HepG2 (cell line): ENCODE data around the gene SLC38A3. TPM values are rescaled to one million over a fixed set of nuclear protein-coding genes. Genes with fewer than 3 reads are reported as not detected.
A peak's percentile ranks its signal among the peaks of the same experiment; 100 is the strongest.

Experiments used
- HIVEP1 ChIP-seq: sonication (generic); formaldehyde crosslinking; IDR thresholded peaks from 2 replicates; pipeline ENCODE4 v1.4.0; 2020; ENCODE audit warnings: mild to moderate bottlenecking, missing genetic modification reagents
- KLF16 ChIP-seq, 2 experiments: sonication (generic) in 1 of 2; formaldehyde crosslinking in 1 of 2; IDR thresholded peaks; 2 replicates each; pipeline versions ENCODE4 v1.6.1 to v1.8.0; 2016 to 2023; ENCODE audit warnings: missing genetic modification reagents in 2 of 2, missing compliant biosample characterization in 1 of 2
- PHF21A ChIP-seq: sonication (generic); formaldehyde crosslinking; IDR thresholded peaks from 2 replicates; pipeline ENCODE4 v1.5.0; 2020; ENCODE audit warnings: mild to moderate bottlenecking, missing genetic modification reagents
- PRDM4 ChIP-seq: sonication (generic); formaldehyde crosslinking; IDR thresholded peaks from 2 replicates; pipeline ENCODE4 v1.9.0; 2021; ENCODE audit warnings: missing genetic modification reagents, borderline replicate concordance
- RERE ChIP-seq: IDR thresholded peaks from 2 replicates; pipeline ENCODE4 v1.6.1; 2016; ENCODE audit warnings: low read depth, missing genetic modification reagents, missing compliant biosample characterization
- ZHX2 ChIP-seq, 2 experiments: sonication (generic) in 1 of 2; formaldehyde crosslinking in 1 of 2; IDR thresholded peaks; 2 replicates each; pipeline versions ENCODE4 v1.6.1 to v1.9.0; 2014 to 2022; ENCODE audit warnings: antibody characterized with exemption in 1 of 2, borderline replicate concordance in 1 of 2, inconsistent platforms in 1 of 2, low read depth in 1 of 2, missing genetic modification reagents in 1 of 2
- ZNF570 ChIP-seq: sonication (generic); formaldehyde crosslinking; IDR thresholded peaks from 2 replicates; pipeline ENCODE4 v1.4.0; 2020; ENCODE audit warnings: mild to moderate bottlenecking, missing genetic modification reagents, borderline replicate concordance
- polyA plus RNA-seq, 8 experiments: library from polyadenylated mRNA; depleted of rRNA in 3 of 8; stranded (reverse) in 7 of 8; unstranded in 1 of 8; fragments of >200 nt; fragmentation: Illumina TruSeq in 4 of 8; extraction: Trizol in 4 of 8; gene quantifications; 2 replicates each; pipeline versions ENCODE4 v1.2.1 to v1.2.3, GENCODE V29; 2011 to 2016; ENCODE audit warnings: low read depth in 4 of 8, missing spikeins in 1 of 8, mixed read lengths in 1 of 8; ENCODE audit not compliant: insufficient read depth in 1 of 8
- total RNA-seq, 5 experiments: library from RNA; depleted of rRNA; stranded (reverse); fragments of >200 nt; fragmentation: Illumina TruSeq; extraction: Trizol; gene quantifications; 2 replicates each; pipeline ENCODE4 v1.2.3, GENCODE V29; 2016; ENCODE audit warnings: low read depth in 1 of 5
- TF ChIP-seq, protein P1 (sequence below): sonication (generic); formaldehyde crosslinking; IDR thresholded peaks from 2 replicates; pipeline ENCODE4 v1.4.0; 2020; ENCODE audit warnings: low read depth, missing genetic modification reagents

The SLC38A3 gene
- total and polyA plus RNA-seq, 2 of the 13 experiments (the other 11 are each of a cell fraction or from before 2014, with no cell fraction given), result 29.8 to 164 TPM

GRCh38 chr3:50203113-50203808 is 1.8 kb upstream of the SLC38A3 start (continued):
- TF ChIP-seq ZHX2 (IDR thresholded peaks at IDR 0.05; ENCODE audit: low read depth) (no peak), ZHX2 (CRISPR knock-in tag; IDR thresholded peaks at IDR 0.05; ENCODE audit: borderline replicate concordance) (no peak), RERE (CRISPR knock-in tag) (peak; percentile 58; the same call in 1 of the 2 replicates), PRDM4 (no peak), HIVEP1 (CRISPR knock-in tag) (0 out of 2 replicates have a peak, but pooled peaks have one; percentile 36), ZNF570 (CRISPR knock-in tag) (no peak), PHF21A (peak; percentile 91), KLF16 (CRISPR knock-in tag; IDR thresholded peaks at IDR 0.05) (0 out of 4 replicates have a peak, but pooled peaks of 1 of the 2 experiments have one; percentile 59)
- TF ChIP-seq, protein P1, sequence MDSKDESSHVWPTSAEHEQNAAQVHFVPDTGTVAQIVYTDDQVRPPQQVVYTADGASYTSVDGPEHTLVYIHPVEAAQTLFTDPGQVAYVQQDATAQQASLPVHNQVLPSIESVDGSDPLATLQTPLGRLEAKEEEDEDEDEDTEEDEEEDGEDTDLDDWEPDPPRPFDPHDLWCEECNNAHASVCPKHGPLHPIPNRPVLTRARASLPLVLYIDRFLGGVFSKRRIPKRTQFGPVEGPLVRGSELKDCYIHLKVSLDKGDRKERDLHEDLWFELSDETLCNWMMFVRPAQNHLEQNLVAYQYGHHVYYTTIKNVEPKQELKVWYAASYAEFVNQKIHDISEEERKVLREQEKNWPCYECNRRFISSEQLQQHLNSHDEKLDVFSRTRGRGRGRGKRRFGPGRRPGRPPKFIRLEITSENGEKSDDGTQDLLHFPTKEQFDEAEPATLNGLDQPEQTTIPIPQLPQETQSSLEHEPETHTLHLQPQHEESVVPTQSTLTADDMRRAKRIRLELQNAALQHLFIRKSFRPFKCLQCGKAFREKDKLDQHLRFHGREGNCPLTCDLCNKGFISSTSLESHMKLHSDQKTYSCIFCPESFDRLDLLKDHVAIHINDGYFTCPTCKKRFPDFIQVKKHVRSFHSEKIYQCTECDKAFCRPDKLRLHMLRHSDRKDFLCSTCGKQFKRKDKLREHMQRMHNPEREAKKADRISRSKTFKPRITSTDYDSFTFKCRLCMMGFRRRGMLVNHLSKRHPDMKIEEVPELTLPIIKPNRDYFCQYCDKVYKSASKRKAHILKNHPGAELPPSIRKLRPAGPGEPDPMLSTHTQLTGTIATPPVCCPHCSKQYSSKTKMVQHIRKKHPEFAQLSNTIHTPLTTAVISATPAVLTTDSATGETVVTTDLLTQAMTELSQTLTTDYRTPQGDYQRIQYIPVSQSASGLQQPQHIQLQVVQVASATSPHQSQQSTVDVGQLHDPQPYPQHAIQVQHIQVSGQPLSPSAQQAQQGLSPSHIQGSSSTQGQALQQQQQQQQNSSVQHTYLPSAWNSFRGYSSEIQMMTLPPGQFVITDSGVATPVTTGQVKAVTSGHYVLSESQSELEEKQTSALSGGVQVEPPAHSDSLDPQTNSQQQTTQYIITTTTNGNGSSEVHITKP (CRISPR knock-in tag), result peak; percentile 83; the same call in 1 of the 2 replicates
